Measurements from ENCODE around the gene PDIA4.

The PDIA4 gene

GRCh38 chr7:149001427-149002068 is 26.8 kb downstream of the PDIA4 start:
- TF ChIP-seq, protein P1, sequence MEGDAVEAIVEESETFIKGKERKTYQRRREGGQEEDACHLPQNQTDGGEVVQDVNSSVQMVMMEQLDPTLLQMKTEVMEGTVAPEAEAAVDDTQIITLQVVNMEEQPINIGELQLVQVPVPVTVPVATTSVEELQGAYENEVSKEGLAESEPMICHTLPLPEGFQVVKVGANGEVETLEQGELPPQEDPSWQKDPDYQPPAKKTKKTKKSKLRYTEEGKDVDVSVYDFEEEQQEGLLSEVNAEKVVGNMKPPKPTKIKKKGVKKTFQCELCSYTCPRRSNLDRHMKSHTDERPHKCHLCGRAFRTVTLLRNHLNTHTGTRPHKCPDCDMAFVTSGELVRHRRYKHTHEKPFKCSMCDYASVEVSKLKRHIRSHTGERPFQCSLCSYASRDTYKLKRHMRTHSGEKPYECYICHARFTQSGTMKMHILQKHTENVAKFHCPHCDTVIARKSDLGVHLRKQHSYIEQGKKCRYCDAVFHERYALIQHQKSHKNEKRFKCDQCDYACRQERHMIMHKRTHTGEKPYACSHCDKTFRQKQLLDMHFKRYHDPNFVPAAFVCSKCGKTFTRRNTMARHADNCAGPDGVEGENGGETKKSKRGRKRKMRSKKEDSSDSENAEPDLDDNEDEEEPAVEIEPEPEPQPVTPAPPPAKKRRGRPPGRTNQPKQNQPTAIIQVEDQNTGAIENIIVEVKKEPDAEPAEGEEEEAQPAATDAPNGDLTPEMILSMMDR (conservative IDR thresholded peaks at IDR 0.05): no peak

DNA sequence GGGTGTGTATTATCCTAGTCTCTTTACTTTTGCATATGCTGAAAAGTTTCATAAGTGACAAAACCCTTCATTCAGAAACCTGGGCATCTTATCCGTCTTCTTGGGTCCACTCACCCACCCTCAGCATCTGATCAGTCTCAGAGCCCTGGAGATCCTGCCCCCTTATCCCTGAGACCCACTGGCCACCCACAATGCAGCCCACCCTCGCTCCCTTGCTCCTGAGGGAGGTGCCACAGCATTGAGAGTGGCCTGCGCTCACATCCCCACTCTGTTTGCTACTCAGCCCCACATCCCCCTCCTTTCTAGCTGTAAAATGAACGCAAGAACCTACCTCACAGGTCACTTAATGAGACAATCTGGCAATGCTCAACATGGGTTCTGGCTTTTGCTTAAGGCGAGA is 27.3 kb downstream of the PDIA4 start:
- TF ChIP-seq, protein P1 (conservative IDR thresholded peaks at IDR 0.05): no peak
- H3K27ac ChIP-seq: no peak overlapping the region

More at GRCh38 chr7:149001427-149002068, 26.8 kb downstream of the PDIA4 start:
- no peak overlapping the region for H3K27ac ChIP-seq

DNA sequence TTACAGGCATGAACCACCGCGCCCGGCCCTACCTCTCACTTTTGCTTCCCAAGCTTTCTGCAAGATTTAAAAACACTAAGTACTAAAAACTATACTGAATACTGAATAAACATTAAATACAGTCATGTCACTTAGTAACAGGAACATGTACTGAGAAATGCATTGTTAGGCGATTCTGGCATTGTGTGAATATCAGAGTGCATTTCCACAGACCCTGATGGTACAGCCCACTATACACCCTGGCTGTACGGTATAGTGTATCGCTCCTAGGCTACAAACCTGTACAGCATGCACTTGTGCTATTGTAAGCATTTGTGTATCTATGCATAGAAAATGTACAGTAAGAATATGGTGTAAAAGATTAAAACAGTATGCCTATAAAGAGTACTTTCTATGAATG is 29.1 kb downstream of the PDIA4 start:
- no peak overlapping the region for H3K27ac ChIP-seq
- TF ChIP-seq, protein P1 (conservative IDR thresholded peaks at IDR 0.05): no peak

GRCh38 chr7:148997497-148997896 is 30.8 kb downstream of the PDIA4 start:
- H3K27ac ChIP-seq: no peak overlapping the region
- TF ChIP-seq, protein P1 (conservative IDR thresholded peaks at IDR 0.05): no peak

- TF ChIP-seq, protein P1 (conservative IDR thresholded peaks at IDR 0.05): no peak
These were observed 33.7 kb downstream of the PDIA4 start for GRCh38 chr7:148994576-148994975.

GRCh38 chr7:148993193-148993592 is 35.1 kb downstream of the PDIA4 start:
- TF ChIP-seq, protein P1 (conservative IDR thresholded peaks at IDR 0.05): no peak
- H3K27ac ChIP-seq: no peak overlapping the region

More at GRCh38 chr7:148994576-148994975, 33.7 kb downstream of the PDIA4 start:
- no peak overlapping the region for H3K27ac ChIP-seq

GRCh38 chr7:148991536-148991935 is 36.8 kb downstream of the PDIA4 start:
- H3K27ac ChIP-seq: no peak overlapping the region
- TF ChIP-seq, protein P1 (conservative IDR thresholded peaks at IDR 0.05): no peak
